K562 (cell line): Measurements from ENCODE around the gene IL2RG. TPM values are rescaled to one million over a fixed set of nuclear protein-coding genes. Genes with fewer than 3 reads are reported as not detected.

ENCODE experiments used
- ATF1 ChIP-seq, 2 experiments: fragments of 450-650 bp in 1 of 2; IDR thresholded peaks; 2 replicates each; pipeline ENCODE4 v1.6.1; 2016; ENCODE audit warnings: missing compliant biosample characterization in 1 of 2, missing genetic modification characterization in 1 of 2
- CCAR2 ChIP-seq: fragments of 200-400 bp; formaldehyde crosslinking; IDR thresholded peaks from 2 replicates; pipeline ENCODE4 v1.6.1; 2017; ENCODE audit warnings: mild to moderate bottlenecking, low read depth, low read length
- CHD4 ChIP-seq: fragments of 200-600 bp; sonication (generic); IDR thresholded peaks from 3 replicates; pipeline ENCODE4 v1.6.1; 2012; ENCODE audit warnings: low read depth, mild to moderate bottlenecking, mixed read lengths, low read length, inconsistent platforms; ENCODE audit not compliant: insufficient read depth, insufficient replicate concordance, poor library complexity, severe bottlenecking
- EP300 ChIP-seq: IDR thresholded peaks from 2 replicates; pipeline ENCODE4 v1.6.1; 2012; ENCODE audit warnings: low read length, improper control_type of control experiment
- EP400 ChIP-seq: fragments of 450-650 bp; IDR thresholded peaks from 2 replicates; pipeline ENCODE4 v1.6.1; 2017; ENCODE audit warnings: antibody characterized with exemption, mild to moderate bottlenecking, moderate library complexity
- ETV6 ChIP-seq, 3 experiments: fragments of 150-350 bp in 1 of 3; sonication (generic) in 1 of 3; formaldehyde crosslinking in 1 of 3; IDR thresholded peaks; 2 replicates each; pipeline versions ENCODE4 v1.6.1 to v1.8.0; 2014 to 2022; ENCODE audit warnings: borderline replicate concordance in 2 of 3, low read depth in 2 of 3, antibody characterized with exemption in 1 of 3, low read length in 1 of 3, mild to moderate bottlenecking in 1 of 3, missing genetic modification reagents in 1 of 3
- HOMEZ ChIP-seq: fragments of 250-450 bp; sonication (Bioruptor Pico); IDR thresholded peaks from 2 replicates; pipeline ENCODE4 v1.4.0; 2020; ENCODE audit warnings: mild to moderate bottlenecking, moderate library complexity
- HSF4 ChIP-seq: fragments of 250-450 bp; sonication (Bioruptor Pico); IDR thresholded peaks from 2 replicates; pipeline ENCODE4 v2.1.2; 2022; ENCODE audit warnings: mild to moderate bottlenecking, moderate library complexity, borderline replicate concordance
- LEF1 ChIP-seq: fragments of 450-650 bp; IDR thresholded peaks from 2 replicates; pipeline ENCODE4 v1.6.1; 2016; ENCODE audit warnings: mild to moderate bottlenecking
- MLX ChIP-seq, 2 experiments: fragments of 450-650 bp in 1 of 2; sonication (generic) in 1 of 2; formaldehyde crosslinking; conservative IDR thresholded peaks; 2 replicates each; pipeline versions ENCODE4 v1.4.0 to v1.8.1; 2020 to 2022; ENCODE audit warnings: mild to moderate bottlenecking in 1 of 2, missing genetic modification reagents in 1 of 2
- MTA2 ChIP-seq: fragments of 450-650 bp; IDR thresholded peaks from 2 replicates; pipeline ENCODE4 v1.6.1; 2016; ENCODE audit warnings: low read depth
- PCBP2 ChIP-seq: fragments of 200-400 bp; formaldehyde crosslinking; IDR thresholded peaks from 2 replicates; pipeline ENCODE4 v1.6.1; 2018; ENCODE audit warnings: low read length, low read depth, mild to moderate bottlenecking, moderate library complexity; ENCODE audit not compliant: poor library complexity, severe bottlenecking
- PHTF2 ChIP-seq: fragments of 250-450 bp; sonication (Bioruptor Pico); IDR thresholded peaks from 2 replicates; pipeline ENCODE4 v1.5.0; 2021; ENCODE audit warnings: mild to moderate bottlenecking
- SAFB ChIP-seq: fragments of 200-400 bp; formaldehyde crosslinking; IDR thresholded peaks from 2 replicates; pipeline ENCODE4 v1.6.1; 2017; ENCODE audit warnings: low read depth, low read length, borderline replicate concordance
- SMAD4 ChIP-seq: fragments of 250-450 bp; sonication (Bioruptor Pico); conservative IDR thresholded peaks from 2 replicates; pipeline ENCODE4 v1.8.0; 2021; ENCODE audit warnings: inconsistent platforms, mild to moderate bottlenecking, moderate library complexity
- TEAD4 ChIP-seq, 2 experiments: sonication (generic) in 1 of 2; formaldehyde crosslinking in 1 of 2; IDR thresholded peaks; 2 replicates each; pipeline versions ENCODE4 v1.6.1 to v1.8.0; 2012 to 2022; ENCODE audit warnings: borderline replicate concordance in 1 of 2, inconsistent platforms in 1 of 2, low read length in 1 of 2, mild to moderate bottlenecking in 1 of 2, missing genetic modification reagents in 1 of 2
- ZFX ChIP-seq: sonication (generic); formaldehyde crosslinking; IDR thresholded peaks from 2 replicates; pipeline ENCODE4 v1.8.0; 2022; ENCODE audit warnings: mild to moderate bottlenecking, missing genetic modification reagents, moderate library complexity
- ZKSCAN3 ChIP-seq: fragments of 250-450 bp; sonication (Bioruptor Pico); IDR thresholded peaks from 2 replicates; pipeline ENCODE4 v1.4.0; 2020
- ZNF384 ChIP-seq: IDR thresholded peaks from 2 replicates; pipeline ENCODE4 v1.6.1; 2012; ENCODE audit warnings: low read depth, low read length, improper control_type of control experiment
- ZNF551 ChIP-seq: fragments of 250-450 bp; sonication (Bioruptor Pico); IDR thresholded peaks from 2 replicates; pipeline ENCODE4 v1.5.0; 2021; ENCODE audit warnings: mild to moderate bottlenecking, moderate library complexity
- ZNF696 ChIP-seq: fragments of 250-450 bp; sonication (Bioruptor Pico); conservative IDR thresholded peaks from 2 replicates; pipeline ENCODE4 v1.4.0; 2020; ENCODE audit warnings: mild to moderate bottlenecking, moderate library complexity
- polyA plus RNA-seq, 8 experiments: library from polyadenylated mRNA; depleted of rRNA in 4 of 8; stranded (reverse) in 5 of 8; unstranded in 3 of 8; fragments of >200 nt; fragmentation: Nextera tagmentation in 2 of 8; fragmentation: Illumina TruSeq in 1 of 8; extraction: Ambion mirVana in 2 of 8; extraction: Trizol in 1 of 8; gene quantifications; 2 replicates each; pipeline versions ENCODE4 v1.2.1 to v1.2.3, GENCODE V29; 2011 to 2014; ENCODE audit warnings: inconsistent platforms in 1 of 8, missing spikeins in 1 of 8
- total RNA-seq, 7 experiments: library from RNA; depleted of rRNA in 6 of 7; stranded (reverse); fragments of >200 nt in 6 of 7; fragmentation: Illumina TruSeq in 2 of 7; extraction: Trizol in 2 of 7; gene quantifications; 2 replicates each; pipeline versions ENCODE4 v1.2.1 to v1.2.3, GENCODE V29; 2011 to 2021; ENCODE audit warnings: low replicate concordance in 1 of 7
- TF ChIP-seq, protein P1 (sequence below): fragments of 450-650 bp; IDR thresholded peaks from 2 replicates; pipeline ENCODE4 v1.6.1; 2017; ENCODE audit warnings: antibody characterized with exemption, mild to moderate bottlenecking

Gene IL2RG
- total and polyA plus RNA-seq, 9 of the 15 experiments (the other 6 are each of a cell fraction or from before 2014, with no cell fraction given) = 5.5 to 55.4 (median 19.7) TPM

GRCh38 chrX:71107762-71108360 is 3.5 kb downstream of the IL2RG start (continued):
- TF ChIP-seq ZNF551 (CRISPR knock-in tag) (no peak), LEF1 (0 out of 2 replicates have a peak, but pooled peaks have one; percentile 21), TEAD4 (IDR thresholded peaks at IDR 0.05; ENCODE audit: low read length) (no peak), TEAD4 (CRISPR knock-in tag; IDR thresholded peaks at IDR 0.05; ENCODE audit: borderline replicate concordance) (no peak), ZNF384 (no peak), ZKSCAN3 (CRISPR knock-in tag) (no peak), ZNF696 (CRISPR knock-in tag) (no peak), PCBP2 (no peak), SAFB (no peak), CCAR2 (no peak), HOMEZ (CRISPR knock-in tag) (no peak), CHD4 (no peak), SMAD4 (0 out of 2 replicates have a peak, but pooled peaks have one; percentile 35), ATF1 (CRISPR knock-in tag; IDR thresholded peaks at IDR 0.05) (no peak), ATF1 (tag; IDR thresholded peaks at IDR 0.05) (no peak), ZFX (CRISPR knock-in tag) (0 out of 2 replicates have a peak, but pooled peaks have one; percentile 24), MLX (CRISPR knock-in tag; conservative IDR thresholded peaks at IDR 0.05) (no peak), HSF4 (no peak), PHTF2 (no peak), EP300 (no peak), ETV6 (IDR thresholded peaks at IDR 0.05; ENCODE audit: borderline replicate concordance in 1 of 2, low read depth in 2 of 2, low read length in 1 of 2) (no peak), ETV6 (CRISPR knock-in tag; IDR thresholded peaks at IDR 0.05; ENCODE audit: borderline replicate concordance) (no peak), EP400 (no peak), MTA2 (no peak)
- TF ChIP-seq, protein P1, sequence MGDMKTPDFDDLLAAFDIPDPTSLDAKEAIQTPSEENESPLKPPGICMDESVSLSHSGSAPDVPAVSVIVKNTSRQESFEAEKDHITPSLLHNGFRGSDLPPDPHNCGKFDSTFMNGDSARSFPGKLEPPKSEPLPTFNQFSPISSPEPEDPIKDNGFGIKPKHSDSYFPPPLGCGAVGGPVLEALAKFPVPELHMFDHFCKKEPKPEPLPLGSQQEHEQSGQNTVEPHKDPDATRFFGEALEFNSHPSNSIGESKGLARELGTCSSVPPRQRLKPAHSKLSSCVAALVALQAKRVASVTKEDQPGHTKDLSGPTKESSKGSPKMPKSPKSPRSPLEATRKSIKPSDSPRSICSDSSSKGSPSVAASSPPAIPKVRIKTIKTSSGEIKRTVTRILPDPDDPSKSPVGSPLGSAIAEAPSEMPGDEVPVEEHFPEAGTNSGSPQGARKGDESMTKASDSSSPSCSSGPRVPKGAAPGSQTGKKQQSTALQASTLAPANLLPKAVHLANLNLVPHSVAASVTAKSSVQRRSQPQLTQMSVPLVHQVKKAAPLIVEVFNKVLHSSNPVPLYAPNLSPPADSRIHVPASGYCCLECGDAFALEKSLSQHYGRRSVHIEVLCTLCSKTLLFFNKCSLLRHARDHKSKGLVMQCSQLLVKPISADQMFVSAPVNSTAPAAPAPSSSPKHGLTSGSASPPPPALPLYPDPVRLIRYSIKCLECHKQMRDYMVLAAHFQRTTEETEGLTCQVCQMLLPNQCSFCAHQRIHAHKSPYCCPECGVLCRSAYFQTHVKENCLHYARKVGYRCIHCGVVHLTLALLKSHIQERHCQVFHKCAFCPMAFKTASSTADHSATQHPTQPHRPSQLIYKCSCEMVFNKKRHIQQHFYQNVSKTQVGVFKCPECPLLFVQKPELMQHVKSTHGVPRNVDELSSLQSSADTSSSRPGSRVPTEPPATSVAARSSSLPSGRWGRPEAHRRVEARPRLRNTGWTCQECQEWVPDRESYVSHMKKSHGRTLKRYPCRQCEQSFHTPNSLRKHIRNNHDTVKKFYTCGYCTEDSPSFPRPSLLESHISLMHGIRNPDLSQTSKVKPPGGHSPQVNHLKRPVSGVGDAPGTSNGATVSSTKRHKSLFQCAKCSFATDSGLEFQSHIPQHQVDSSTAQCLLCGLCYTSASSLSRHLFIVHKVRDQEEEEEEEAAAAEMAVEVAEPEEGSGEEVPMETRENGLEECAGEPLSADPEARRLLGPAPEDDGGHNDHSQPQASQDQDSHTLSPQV = peak; percentile 74
